Sciatic nerve (tissue), 2 donors: ENCODE data around the gene ARHGAP32. TPM values are rescaled to one million over a fixed set of nuclear protein-coding genes. Genes with fewer than 3 reads are reported as not detected.

Experiments
- ATAC-seq: fragments of 200-7000 bp; cut with Tn5 transposase; one replicate; pipeline ENCODE4 v1.9.1; 2020; ENCODE audit warnings: mild to moderate bottlenecking, moderate library complexity
- DNase-seq: peaks from one replicate; pipeline ENCODE4 v3.0.0-alpha.2; 2020; ENCODE audit warnings: low spot score
- intact Hi-C: fragments of 100-400 bp; cut with DNase I; formaldehyde crosslinking; loops from one replicate; pipeline ENCODE4 v1.14.2; 2022
- total RNA-seq: library from RNA; stranded (reverse); fragmentation: NEBNext Ultra II Directional; extraction: Animal tissue kit (Norgen Biotek cat#: 25700); gene quantifications from one replicate; pipeline ENCODE4 v1.2.1, GENCODE V29; 2021
- donor health status: DM: no; HTN: no; CAD: no.
- donor health status: DM: no; HTN: no; CAD: no.

The ARHGAP32 gene
- total RNA-seq, 1 donor from 2014 or later, result 36.8 TPM

- ATAC-seq (no peak), DNase-seq (no peak)
- intact Hi-C loops, result loop anchor here (1.0 kb wide), 1 partner anchor 35 kb away; no protein-coding TSS in a partner anchor
Observed at GRCh38 chr11:128941573-128942271, 250.4 kb downstream of the ARHGAP32 start.

GRCh38 chr11:128941110-128941509 lies 251.0 kb downstream of the ARHGAP32 start:
- ATAC-seq (no peak), DNase-seq (no peak)
- intact Hi-C loops, result no loop called here

- no peak for DNase-seq
- ATAC-seq, result no peak
- intact Hi-C loops, result no loop called here
Observed at GRCh38 chr11:128940603-128941002, 251.5 kb downstream of the ARHGAP32 start.

GRCh38 chr11:128940156-128940555 lies 252.0 kb downstream of the ARHGAP32 start:
- intact Hi-C loops, result no loop called here

GRCh38 chr11:128939591-128939990 lies 252.5 kb downstream of the ARHGAP32 start:
- DNase-seq, result no peak
- intact Hi-C loops, result no loop called here

More at GRCh38 chr11:128940156-128940555, 252.0 kb downstream of the ARHGAP32 start:
- DNase-seq, result no peak
- ATAC-seq, result no peak

GRCh38 chr11:128938156-128938885 lies 253.8 kb downstream of the ARHGAP32 start:
- intact Hi-C loops, result no loop called here
- DNase-seq (no peak), ATAC-seq (no peak)

More at GRCh38 chr11:128939591-128939990, 252.5 kb downstream of the ARHGAP32 start:
- no peak for ATAC-seq

- intact Hi-C loops, result no loop called here
- DNase-seq (no peak), ATAC-seq (no peak)
Observed at GRCh38 chr11:128937480-128937879, 254.6 kb downstream of the ARHGAP32 start.

- ATAC-seq, result no peak
- intact Hi-C loops, result no loop called here
Observed at GRCh38 chr11:128936606-128937251, 255.4 kb downstream of the ARHGAP32 start.

GRCh38 chr11:128934926-128935325 lies 257.2 kb downstream of the ARHGAP32 start:
- intact Hi-C loops, result no loop called here
- DNase-seq (no peak), ATAC-seq (no peak)

More at GRCh38 chr11:128936606-128937251, 255.4 kb downstream of the ARHGAP32 start:
- DNase-seq, result no peak

- DNase-seq (no peak), ATAC-seq (no peak)
- intact Hi-C loops, result no loop called here
Observed at GRCh38 chr11:128934351-128934750, 257.8 kb downstream of the ARHGAP32 start.

GRCh38 chr11:128933481-128934178 lies 258.5 kb downstream of the ARHGAP32 start:
- no peak for ATAC-seq

GRCh38 chr11:128931668-128932067 lies 260.5 kb downstream of the ARHGAP32 start:
- intact Hi-C loops, result no loop called here
- no peak for ATAC-seq
- DNase-seq, result no peak

More at GRCh38 chr11:128933481-128934178, 258.5 kb downstream of the ARHGAP32 start:
- no peak for DNase-seq
- intact Hi-C loops, result no loop called here

- DNase-seq, result no peak
Observed at GRCh38 chr11:128931066-128931465, 261.1 kb downstream of the ARHGAP32 start.

GRCh38 chr11:128929991-128930390 lies 262.1 kb downstream of the ARHGAP32 start:
- no peak for ATAC-seq
- intact Hi-C loops, result no loop called here

More at GRCh38 chr11:128931066-128931465, 261.1 kb downstream of the ARHGAP32 start:
- no peak for ATAC-seq
- intact Hi-C loops, result no loop called here

GRCh38 chr11:128929468-128929867 lies 262.7 kb downstream of the ARHGAP32 start:
- ATAC-seq (no peak), DNase-seq (no peak)
- intact Hi-C loops, result no loop called here

More at GRCh38 chr11:128929991-128930390, 262.1 kb downstream of the ARHGAP32 start:
- DNase-seq, result no peak

GRCh38 chr11:128928400-128928799 lies 263.7 kb downstream of the ARHGAP32 start:
- intact Hi-C loops, result no loop called here
- ATAC-seq (no peak), DNase-seq (no peak)

GRCh38 chr11:128927683-128928336 lies 264.3 kb downstream of the ARHGAP32 start:
- DNase-seq, result no peak
- ATAC-seq, result no peak
- intact Hi-C loops, result no loop called here

- intact Hi-C loops, result no loop called here
- DNase-seq (no peak), ATAC-seq (no peak)
Observed at GRCh38 chr11:128927108-128927461, 265.0 kb downstream of the ARHGAP32 start.
